Left renal pelvis (tissue), 4 donors: ENCODE measurements around the gene COG3. TPM values are rescaled to one million over a fixed set of nuclear protein-coding genes. Genes with fewer than 3 reads are reported as not detected.

Experiments used
- DNase-seq, 4 donors: peaks; one replicate each; pipeline ENCODE4 v3.0.0-alpha.2; 2013; ENCODE audit warnings: low read depth in 4 of 4, low spot score in 3 of 4
- polyA plus RNA-seq, 4 donors: library from polyadenylated mRNA; unstranded; fragments of 120-200 nt; gene quantifications; one replicate each; pipeline ENCODE4 v1.2.1, GENCODE V29; 2013; ENCODE audit not compliant: insufficient read length in 4 of 4

COG3 gene
- polyA plus RNA-seq, 4 donors: 30.5 to 32.9 (median 30.9) TPM

DNA sequence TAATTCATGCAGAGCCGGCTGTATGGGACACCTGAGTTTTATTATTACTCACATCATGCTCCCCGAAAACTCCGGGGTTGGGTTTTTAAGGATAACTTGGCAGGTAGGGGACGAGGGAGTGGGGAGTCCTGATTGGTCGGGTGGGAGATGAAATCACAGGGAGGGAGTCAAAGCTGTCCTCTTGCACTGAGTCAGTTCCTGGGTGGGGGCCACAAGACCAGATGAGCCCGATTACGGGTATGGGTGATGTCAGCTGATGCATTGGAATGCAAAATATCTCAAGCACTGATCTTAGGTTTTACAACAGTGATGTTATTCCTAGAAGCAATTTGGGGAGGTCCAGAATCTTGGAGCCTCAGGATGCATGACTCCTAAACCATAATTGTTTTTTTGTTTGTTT lies 18.6 kb upstream of the COG3 start:
- no peak for DNase-seq

DNA sequence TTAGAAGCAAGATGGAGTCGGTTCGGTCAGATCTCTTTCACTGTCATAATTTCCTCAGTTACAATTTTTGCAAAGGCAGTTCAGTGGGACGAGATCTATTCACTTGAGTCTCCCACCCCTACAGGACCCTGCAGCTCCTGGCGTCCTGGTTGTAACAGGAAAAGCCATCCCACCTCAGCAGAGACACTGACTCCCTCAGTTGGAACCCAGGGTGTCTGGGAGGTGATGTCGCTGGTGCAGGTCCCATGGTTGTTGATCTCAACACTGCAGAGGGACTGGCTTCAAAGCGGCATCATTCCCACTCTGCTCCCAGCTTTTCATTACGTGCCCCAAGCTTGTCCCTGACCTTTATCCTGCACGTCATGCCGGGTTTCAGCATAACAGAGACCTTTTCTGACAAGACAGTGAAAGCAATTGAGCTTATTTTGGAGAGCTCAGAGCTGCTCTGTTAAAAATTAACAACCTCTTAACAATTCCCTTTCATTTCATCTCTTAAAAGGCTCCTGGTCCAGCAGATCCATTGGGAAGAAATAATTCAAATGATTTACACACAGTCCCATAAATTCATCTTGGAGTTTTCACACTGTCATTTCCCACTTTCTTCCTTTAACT lies 17.6 kb upstream of the COG3 start:
- no peak for DNase-seq

DNA sequence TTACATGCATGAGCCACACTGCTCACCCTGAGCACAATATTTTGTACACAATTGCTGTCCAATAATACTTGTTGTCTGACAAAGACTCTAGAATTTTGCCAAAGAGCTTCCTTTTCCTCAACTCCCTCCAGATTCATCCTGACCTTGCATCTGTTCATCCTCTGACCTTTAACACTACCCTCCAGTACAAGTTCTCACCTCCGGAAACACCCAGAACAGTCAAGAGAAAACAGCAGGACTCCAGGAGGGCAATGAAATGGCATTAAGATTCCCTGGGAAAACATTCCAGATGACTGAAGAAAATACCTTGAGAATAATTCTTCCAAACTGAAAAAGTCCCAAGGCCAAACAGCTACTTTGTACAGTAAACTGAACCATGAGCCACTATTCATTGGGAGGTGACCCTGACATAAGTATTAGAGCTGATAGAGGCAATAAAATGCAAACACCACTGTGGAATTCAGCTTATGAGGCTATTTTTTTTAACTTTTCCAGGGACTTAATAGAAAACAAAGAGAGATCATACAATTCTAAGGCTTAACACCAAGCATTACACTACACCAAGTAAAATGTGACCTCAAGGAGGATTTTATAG lies 15.7 kb upstream of the COG3 start:
- no peak for DNase-seq

DNA sequence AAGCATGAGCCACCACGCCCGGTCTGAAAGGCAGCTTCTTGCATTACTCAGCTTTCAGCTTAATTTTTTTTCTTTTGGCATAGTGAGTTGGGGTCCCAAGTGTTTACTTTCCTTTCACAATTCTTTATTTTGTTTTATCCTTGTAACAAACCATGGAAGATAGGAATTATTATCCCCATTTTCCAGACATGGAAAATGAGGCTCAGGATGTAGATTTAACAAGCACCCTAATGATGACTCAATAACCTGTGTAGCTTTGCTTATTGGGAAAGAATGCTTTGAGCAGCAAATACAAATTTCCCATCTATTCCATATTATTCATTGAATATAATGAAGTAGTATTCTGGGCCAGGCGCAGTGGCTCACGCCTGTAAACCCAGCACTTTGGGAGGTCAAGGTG lies 13.5 kb upstream of the COG3 start:
- DNase-seq: no peak

DNA sequence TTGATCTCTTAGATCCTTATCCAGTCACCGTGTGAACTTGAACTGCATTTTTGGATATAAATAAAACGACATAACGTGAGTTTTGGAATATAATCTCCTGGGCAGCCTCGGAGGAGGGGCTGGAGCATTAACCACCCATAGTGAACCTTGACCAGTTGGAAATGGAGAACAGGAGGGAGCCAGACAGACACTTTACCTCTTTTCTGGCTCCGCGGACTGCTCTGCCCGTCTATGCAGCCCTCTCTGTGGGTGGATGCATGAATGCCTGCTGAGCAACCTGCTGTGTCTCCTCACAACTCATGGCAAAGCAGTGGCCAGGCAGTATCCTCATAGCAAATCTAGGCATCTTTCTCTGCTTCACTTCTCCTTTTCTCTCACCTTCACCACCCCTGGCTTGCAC lies 10.5 kb upstream of the COG3 start:
- DNase-seq: no peak

DNA sequence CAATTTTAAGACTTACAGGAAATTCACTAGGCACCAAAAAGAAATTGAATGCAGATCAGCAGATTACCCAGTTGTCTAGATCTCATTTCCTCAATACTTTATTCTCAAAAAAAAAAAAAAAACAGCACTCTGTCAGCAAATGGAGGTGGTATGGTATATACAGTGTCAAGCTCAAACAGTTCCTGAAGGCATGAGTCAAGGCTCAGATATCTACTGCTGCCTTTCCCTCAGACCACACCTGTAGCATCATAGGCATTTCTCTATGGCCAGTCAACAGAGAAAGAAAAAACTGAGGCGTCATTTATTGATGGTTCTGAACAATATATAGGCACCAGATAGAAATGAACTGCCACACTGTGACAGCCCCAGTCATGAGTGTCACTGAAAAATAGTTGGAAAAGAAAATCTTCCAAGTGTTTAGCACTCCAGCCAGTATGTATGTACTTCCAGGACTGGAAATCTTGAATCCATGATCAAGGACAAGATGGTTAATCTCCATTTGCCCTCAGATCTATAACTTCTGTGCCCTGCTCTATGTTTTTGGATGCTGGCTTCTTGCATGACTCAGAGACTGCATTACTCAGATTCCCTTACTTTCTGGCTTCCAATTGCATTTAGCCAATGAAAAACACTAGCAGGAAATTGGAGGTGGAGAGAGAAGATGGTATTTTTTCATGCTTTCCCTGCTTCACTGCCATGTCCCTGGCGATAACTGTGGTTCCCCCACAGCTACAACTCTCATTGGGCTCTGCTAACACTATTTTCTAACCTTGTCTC lies 8.4 kb upstream of the COG3 start:
- no peak for DNase-seq

DNA sequence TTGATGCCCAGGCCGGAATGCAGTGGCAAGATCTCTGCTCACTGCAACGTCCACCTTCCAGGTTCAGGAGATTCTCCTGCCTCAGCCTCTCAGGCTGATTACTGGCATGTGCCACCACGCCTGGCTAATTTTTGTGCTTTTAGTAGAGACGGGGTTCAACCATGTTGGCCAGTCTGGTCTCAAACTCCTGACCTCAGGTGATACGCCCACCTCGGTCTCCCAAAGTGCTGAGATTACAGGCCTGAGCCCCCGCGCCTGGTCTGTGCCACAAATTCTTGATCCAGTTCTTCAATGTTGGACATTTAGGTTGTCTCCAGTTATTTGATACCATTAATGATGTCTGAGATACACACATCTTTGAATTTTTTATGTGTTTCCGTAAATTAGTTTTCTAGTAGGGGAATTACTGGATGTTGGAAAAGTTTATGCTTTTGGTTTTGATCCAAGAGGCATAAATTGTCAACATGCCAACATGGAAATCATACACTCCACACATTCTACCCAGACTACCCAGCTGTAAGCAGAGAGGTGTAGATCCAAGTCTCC lies 525 bp upstream of the COG3 start:
- no peak for DNase-seq

DNA sequence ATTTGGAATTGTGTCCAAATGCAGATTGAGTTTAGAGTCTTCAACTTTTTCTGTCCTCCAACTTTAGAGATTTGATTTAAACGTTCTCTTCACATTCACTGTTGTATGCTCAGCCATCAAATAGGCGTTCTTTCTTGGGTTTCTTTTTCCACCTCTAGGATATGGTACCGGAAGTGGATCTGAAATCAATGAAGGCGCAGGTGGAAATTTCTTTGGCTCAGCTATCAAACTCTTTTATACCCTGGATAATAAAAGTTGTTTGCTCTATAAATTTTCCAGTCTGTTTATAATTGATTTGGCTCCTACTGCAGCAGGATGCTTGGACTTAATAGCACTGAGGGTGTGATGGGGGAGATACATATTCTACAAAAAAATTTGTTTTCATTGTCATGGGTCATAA lies 1.6 kb downstream of the COG3 start:
- DNase-seq: no peak

DNA sequence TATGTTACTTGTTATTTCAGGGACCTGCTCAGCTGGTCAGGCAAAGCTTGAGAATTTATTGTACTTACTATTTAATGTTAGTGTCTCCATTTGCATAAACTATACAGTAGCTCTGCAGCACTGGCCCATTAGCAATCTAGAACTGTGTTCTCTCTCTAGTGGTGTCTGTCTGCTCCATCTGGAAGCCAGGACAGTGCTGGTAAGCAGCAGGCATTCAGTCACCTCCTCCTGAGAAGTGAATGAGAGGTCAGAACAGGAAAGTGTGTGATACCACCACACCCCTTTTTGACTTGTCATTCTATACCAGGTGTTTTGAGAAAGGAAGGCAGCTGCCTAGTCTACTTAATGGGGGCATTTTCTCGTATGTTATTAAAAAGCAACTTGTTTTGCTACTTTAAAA lies 3.9 kb downstream of the COG3 start:
- no peak for DNase-seq

DNA sequence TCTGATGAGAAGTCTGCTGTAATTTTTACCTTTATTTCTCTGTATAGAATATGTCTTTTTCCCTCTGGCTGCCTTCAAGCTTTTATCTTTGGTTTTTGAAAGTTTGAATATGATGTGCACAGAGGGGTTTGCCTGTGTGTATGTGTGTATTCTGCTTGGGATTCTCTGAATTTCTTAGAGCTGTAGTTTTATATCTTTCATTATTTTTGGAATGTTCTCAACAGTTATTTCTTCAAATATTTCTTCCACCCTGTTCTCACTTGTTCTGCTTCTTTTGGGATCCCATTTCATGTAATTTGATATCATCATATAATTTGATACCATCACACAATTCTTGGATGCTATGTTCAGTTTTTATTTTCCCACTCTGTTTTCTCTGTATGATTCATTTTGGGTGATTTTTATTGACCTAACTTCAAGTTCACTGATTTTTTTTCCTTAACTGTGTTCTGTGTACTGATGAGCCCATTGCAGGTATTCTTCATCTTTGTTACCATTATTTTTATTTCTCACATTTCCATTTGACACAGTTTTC lies 7.5 kb downstream of the COG3 start:
- DNase-seq: no peak

DNA sequence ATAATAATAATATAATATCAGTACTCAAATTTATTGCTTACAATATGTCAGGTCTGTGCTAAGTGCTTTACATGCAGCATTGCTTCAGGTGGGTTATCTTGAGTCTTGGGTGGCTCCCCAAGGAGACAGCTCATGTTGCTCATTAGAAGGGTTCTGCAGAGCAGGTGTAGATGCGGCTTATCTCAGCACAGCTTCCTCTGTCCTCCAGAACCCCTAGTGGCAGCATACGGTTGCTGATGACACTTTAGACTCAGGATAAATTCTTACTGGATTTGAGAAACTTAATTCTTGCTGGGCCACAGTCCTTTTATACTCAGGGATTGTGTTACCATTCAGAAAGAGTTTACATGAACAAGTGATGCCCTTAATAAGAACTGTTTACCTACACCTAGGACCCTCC lies 8.9 kb downstream of the COG3 start:
- no peak for DNase-seq

DNA sequence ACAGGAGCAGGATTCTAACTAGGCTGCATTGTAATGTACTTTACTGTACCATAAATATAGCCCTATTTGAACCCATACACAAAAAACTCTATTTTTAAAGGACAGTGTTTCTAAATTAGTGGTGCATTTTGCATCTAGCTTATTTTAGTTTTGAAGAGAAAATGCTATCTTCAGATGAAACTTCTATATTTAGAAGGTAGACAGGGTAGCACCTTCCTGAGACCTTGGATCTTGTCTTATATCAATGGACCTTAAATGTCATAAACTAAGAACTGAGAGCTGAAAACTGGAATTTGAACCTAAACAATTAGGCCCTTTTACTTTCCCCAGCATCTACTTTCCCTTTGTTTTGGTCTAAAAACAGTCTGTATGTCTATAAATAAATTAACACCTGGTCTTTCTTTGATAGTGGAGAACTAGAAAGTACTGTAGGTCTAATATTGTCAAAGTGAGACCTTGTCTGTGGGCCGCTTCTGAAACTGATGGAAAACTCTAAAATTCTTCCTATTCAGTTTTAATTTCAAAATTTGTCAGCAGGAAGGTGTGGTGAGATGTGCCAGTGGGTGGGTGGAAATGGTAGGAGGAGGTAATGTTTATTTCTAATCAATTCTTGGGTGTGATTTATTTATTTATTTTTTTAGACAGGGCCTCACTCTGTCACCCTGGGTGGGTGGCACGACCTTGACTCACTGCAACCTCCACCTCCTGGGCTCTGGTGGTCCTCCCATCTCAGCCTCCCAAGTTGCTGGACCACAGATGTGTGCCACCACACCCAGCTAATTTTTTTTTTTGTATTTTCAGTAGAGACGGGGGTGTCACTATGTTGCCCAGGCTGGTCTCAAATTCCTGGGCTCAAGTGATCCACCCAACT lies 10.1 kb downstream of the COG3 start:
- no peak for DNase-seq

DNA sequence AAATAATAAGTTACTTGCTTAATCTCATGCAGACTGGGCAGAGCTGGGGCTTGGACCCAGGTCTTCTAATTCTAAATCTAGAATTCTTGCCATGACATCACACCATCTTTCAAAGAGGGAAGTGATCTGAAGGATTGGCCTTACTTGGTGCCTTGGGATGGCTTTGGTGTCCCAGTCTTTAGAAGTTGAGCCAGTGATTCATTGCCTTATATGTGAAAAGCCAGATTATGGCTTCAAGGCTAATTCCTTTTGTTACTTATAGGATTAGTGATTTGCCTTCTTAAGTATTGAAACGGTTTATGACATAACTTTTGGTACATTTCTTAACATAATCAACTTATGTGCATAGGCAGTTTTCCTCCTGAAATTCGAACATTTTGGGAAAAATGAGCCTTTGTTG lies 14.9 kb downstream of the COG3 start:
- no peak for DNase-seq

DNA sequence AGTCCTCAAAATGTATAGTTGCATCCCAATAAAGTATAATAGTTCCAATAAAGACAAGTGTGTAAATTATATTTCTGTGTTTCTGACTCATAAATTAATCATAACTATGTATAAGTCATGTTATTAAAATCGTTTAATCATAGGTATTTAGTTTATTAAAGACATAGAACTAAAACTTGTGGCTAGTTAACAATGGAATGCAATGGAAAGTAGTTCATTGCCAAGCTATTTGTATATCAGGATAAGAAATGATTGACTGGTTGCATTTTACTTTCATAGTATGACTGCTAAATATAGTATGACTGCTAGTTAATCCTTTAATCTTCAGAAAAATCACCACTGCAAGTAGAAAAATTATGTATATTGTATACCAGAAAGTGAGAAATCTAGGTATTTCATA lies 16.9 kb downstream of the COG3 start:
- no peak for DNase-seq

DNA sequence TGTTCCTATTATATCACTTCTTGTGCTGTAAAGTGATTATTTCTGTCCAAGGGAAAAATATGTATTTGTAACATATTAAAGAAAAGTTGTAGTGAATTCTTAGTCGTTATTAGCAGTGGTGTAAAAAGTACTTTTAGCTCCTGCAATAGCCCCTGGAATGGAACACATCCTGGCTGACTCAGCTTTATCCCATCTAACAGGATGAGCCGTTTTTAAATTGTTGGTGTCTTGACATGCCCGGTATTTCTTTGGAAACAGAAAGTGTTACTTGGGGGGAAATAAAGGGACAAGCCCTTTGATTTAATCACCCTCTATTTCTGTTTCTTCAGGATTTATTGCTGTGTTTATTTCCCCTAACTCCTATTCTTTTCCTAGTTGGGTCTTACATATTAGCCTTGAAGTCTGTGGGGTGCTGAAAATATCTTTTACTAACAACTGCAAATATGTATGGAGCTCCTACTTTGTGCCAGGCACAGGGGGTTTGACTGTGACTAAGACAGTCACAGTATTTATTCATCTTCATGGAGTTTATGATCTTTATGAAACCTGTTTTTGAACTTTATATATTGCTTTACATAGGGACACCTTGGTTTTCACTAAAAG lies 17.9 kb downstream of the COG3 start:
- no peak for DNase-seq

DNA sequence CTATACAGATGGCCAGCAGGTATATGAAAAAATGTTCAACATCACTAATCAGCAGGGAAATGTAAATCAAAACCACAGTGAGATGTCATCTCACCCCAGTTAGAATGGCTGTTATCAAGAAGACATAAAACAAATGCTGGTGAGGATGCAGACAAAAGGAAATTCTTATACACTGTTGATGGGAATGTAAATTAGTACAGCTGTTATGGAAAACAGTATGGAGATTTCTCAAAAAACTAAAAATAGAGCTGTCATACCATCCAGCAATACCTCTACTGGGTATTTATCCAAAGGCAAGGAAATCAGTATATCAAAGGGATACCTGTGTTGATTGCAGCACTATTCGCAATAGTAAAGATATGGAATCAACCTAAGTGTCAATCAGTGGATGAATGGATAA lies 22.9 kb downstream of the COG3 start:
- DNase-seq: no peak

DNA sequence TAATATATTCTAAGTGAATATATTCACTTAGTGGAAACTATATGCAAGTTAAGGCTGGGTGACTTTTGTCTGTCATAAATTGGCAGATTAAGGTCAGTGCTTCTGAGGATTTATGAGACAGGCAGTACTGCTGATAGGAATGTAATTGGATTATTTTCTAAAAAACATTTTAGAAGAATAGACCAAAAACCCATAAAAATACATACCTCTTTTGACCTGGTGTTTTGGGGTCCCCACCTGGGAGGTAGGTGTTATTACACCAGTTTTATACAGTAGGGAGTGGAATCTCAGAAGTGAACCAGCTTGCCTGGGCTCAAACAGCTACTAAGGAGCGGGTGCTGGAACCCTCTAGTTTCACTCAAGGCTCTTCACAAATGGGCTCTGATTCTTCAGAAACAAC lies 25.3 kb downstream of the COG3 start:
- DNase-seq: no peak

DNA sequence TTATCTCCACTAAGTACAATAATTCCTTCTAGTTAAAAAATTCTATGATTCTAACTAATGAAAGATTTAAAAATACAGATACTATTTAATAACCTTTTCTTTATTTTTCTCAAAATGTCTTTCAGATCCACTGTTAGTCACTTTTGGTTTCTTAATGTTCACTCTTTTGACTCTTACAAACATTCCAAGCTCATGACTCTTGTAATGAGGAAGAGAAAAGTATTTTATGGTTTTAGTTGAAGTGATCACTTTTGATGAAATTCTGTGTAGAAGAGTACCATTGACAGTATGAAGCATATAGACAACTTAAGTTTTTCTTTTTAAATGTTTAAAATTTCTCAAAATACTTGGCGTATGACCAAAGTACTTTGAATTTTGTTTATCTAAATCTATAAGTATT lies 27.8 kb downstream of the COG3 start:
- DNase-seq: no peak

DNA sequence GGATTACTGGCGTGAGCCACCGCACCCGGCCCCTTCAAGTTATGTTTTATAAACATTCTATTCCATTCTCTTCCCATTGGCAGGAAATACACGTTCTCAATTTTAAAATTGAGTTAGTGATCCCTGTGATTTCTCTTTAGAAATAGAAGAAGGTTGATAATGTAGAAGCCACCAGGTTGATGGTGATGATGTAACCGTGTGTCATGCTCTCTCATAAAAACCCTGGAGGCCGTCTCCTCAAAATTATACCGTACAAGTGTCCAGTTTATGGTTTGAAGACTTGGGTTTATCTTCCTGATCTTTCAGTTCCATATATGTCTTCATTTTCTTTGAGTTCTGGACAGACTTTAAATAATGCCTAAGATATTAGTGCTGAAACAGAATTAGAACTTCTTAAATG lies 32.2 kb downstream of the COG3 start:
- no peak for DNase-seq

DNA sequence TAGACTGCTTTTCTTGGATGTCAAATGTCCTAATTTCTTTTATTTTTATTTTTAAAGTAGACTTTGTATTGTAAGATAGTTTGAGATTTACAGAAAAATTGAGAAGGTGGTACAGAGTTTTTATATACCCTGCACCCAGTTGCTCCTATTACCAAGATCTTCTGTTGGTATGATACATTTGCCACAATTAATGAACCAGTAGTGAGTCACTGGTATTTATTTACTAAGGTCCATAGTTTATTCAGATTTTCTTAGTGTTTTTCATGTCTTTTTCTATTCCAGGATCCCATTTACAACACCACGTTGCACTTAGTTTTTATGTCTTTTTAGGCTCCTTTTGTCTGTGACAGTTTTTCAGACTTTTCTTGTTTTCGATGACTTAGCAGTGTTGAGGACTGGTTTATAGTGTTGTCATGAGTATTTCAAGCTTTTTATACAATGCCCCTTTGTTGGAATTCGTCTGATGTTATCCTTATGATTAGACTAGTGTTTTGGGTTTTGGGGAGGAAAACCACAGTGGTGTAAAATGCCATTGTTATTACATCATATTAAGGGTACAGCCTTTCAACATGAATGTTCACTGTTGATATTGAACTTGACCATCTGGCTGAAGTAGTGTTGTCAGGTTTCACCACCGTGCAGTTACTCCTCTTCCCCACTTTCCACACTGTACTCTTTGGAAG lies 35.9 kb downstream of the COG3 start:
- DNase-seq: no peak
